HG03175 (cell line): ENCODE results near the gene METTL9.
A peak's percentile ranks its signal among the peaks of the same experiment; 100 is the strongest.
"Not testable (repeated sequence)": the region's sequence is repeated elsewhere in the genome, so short reads cannot be mapped to it uniquely, and the experiment has no call there.

Experiments
- ATAC-seq: cut with Tn5 transposase; IDR thresholded peaks from one replicate; pipeline ENCODE4 v1.9.1; 2021; ENCODE audit warnings: mild to moderate bottlenecking, moderate library complexity; ENCODE audit not compliant: unreplicated experiment

The METTL9 gene

GRCh38 chr16:21573506-21573905 is 25.9 kb upstream of the METTL9 start:
- not testable (repeated sequence) for ATAC-seq

GRCh38 chr16:21574372-21574771 is 25.0 kb upstream of the METTL9 start:
- no peak for ATAC-seq

DNA sequence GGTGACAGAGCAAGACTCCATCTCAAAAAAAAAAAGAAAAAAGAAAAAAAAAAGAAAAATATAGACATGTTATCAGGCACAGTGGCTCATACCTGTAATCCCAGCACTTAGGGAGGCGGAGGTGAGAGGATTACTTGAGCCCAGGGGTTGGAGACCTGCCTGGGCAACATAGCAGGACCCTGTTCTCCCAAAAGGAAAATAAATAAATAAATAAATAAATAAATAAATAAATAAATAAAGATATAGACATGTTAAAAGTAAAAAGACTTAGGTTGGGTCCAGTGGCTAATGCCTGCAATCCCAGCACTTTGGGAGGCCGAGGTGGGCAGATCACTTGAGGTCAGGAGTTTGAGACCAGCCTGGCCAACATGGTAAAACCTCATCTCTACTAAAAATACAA is 23.1 kb upstream of the METTL9 start:
- ATAC-seq, result not testable (repeated sequence)

- ATAC-seq, result not testable (repeated sequence)
Observed at GRCh38 chr16:21577487-21577886, 21.9 kb upstream of the METTL9 start.

DNA sequence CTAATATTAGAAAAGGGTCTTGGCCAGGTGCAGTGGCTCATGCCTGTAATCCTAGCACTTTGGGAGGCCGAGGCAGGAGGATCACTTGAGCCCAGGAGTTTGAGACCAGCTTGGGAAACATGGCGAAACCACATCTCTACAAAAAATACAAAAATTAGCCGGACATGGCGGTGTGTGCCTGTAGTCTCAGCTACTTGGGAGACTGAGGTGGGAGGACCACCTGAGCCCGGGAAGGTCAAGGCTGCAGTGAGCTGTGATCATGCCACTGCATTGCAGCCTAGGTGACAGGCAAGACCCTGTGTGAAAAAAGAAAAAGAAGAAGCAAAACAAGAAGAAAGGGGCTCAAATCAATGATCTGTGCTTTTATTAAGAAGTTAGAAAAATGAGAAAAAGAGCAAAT is 21.1 kb upstream of the METTL9 start:
- ATAC-seq, result not testable (repeated sequence)

DNA sequence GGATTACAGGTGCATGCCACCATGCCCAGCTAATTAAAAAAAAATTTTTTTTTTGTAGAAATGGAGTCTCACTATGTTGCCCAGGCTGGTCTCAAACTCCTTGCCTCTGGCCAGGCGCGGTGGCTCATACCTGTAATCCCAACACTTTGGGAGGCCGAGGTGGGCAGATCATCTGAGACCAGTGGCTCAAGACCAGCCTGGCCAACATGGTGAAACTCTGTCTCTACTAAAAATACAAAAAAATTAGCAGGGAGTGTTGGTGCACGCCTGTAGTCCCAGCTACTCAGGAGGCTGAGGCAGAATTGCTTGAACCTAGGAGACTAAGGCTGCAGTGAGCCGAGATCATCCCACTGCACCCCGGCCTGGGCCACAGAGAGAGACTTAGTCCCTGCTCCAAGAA is 19.2 kb upstream of the METTL9 start:
- ATAC-seq, result not testable (repeated sequence)

DNA sequence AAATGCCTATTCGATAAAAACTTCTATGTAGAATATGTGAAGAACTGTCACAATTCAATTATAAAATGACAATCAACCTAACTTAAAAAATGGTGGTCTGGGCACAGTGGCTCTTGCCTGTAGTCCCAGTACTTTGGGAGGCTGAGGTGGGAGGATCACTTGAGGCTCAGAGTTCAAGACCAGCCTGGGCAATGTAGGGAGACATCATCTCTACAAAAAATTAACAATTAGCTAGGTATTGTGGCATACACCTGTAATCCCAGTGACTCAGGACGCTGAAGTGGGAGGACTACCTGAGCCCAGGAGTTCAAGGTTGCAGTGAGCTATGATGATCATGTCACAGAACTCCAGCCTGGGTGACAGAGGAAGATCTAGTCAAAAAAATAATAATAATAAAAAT is 18.6 kb upstream of the METTL9 start:
- ATAC-seq, result no peak

DNA sequence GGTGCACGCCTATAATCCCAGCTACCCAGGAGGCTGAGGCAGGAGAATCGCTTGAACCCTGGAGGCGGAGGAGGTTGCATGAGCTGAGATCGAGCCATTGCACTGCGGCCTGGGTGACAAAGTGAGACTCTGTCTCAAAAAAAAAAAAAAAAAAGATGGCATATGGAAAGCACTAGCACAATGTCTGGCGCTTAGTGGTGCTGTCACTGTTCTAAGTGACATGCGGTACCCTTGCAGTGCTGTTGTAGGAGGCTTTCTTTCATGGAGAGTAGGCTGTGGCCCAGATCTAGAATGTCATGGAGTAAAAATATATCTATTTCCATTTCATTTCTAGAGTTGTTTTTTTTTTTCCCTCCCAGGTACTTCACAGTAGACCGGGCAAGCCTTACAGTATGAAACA is 14.6 kb upstream of the METTL9 start:
- no peak for ATAC-seq

DNA sequence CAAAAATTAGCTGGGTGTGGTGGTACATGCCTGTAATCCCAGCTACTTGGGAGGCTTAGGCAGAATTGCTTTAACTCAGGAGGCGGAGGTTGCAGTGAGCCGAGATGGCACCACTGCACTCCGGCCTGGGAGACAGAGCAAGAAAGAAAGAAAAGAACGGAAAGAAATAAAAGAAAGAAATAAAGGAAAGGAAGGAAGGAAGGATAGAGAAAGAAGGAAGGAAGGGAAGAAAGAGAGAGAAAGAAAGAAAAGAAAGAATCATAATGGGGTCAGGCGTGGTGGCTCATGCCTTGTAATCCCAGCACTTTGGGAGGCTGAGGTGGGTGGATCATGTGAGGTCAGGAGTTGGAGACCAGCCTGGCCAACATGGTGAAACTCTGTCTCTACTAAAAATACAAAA is 10.8 kb upstream of the METTL9 start:
- ATAC-seq, result not testable (repeated sequence)

GRCh38 chr16:21589551-21589950 is 9.8 kb upstream of the METTL9 start:
- ATAC-seq, result no peak

DNA sequence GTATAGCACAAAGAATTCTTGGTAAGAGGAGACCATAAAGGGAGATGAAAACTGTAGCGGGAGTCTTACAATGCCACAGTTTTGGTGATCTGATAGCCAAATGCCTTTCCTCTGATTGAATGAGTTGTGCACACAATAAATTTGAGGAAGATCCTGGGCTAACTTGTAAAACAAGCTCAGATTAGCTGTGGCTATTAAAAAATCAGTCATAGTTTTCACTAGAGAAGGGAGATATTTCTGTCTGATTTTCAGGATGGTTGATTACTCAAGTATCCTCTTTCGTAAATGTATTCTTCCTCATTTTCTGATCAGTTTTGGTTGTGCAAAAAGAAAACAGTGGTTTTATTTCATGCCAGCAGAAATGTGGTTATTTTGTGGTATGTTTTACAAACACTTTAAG is 9.1 kb upstream of the METTL9 start:
- no peak for ATAC-seq

GRCh38 chr16:21590796-21591195 is 8.6 kb upstream of the METTL9 start:
- ATAC-seq, result no peak

DNA sequence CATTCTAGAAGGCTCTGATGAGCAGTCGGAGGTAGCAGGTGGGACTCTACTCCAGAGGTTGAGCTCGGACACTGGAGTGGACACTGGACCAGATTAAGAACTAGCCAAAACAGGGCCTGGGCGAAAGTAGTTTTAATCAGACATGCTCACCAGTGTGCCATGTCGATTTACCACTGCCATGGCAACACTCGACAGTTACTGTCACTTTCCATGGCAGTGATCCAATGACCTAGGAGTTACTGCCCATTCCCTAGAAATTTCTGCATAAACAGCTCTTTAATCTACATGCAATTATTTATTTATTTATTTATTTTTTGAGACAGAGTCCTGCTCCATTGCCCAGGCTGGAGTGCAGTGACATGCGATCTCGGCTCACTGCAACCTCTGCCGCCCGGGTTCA is 7.2 kb upstream of the METTL9 start:
- no peak for ATAC-seq

DNA sequence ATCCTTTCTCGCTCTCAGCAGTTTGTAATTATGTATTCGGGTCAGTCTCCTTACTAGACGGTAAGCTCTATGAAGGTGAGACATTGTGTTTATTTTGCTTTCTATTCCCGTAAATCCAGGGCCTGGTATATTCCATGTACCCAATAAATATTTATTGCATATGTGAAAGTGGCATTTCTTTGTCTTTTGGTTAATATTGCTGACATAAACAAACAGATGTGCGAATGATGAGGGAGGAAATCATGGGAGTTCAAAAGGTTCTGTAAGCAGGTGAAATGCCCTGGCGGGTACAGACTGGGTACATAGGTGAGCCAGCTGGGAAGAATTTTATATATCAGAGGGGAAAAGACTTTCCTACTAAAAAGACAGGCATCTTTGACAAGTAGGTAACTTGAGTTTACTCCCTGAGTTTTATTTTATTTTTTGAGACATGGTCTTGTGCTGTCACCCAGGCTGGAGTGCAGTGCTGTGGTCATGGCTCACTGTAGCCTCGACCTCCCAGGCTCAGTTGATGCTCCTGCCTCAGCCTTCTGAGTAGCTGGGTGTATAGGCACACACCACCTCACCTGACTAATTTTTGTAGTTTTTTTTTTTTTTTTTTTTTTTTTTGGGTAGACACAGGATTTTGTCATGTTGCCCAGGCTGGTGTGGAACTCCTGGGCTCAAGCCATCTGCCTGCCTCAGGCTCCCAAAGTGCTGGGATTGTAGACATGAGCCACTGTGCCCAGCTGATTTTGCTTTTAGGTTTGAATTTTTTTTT is 5.7 kb upstream of the METTL9 start:
- ATAC-seq, result no peak

- ATAC-seq, result no peak
Observed at GRCh38 chr16:21597561-21598030, 1.8 kb upstream of the METTL9 start.

- no peak for ATAC-seq
Observed at GRCh38 chr16:21598206-21598605, 1.2 kb upstream of the METTL9 start.

- no peak for ATAC-seq
Observed at GRCh38 chr16:21598701-21599121, 666 bp upstream of the METTL9 start.

- peak; percentile 26 for ATAC-seq
Observed at GRCh38 chr16:21600031-21600773, 825 bp downstream of the METTL9 start.

DNA sequence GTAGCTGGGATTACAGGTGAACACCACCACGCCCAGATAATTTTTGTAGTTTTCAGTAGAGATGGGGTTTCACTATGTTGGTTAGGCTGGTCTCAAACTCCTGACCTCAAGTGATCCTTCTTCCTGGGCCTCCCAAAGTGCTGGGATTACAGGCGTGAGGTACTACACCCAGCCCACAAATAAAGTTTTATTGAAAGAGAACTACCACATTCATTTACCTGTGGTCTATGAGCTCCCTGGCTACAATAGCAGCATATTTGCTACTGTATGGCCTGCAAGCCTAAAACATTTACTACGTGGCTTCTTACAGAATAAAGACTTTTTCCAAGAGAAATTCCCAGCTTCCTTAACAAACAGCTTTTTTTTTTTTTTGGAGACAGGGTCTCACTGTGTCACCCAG is 3.4 kb downstream of the METTL9 start:
- no peak for ATAC-seq

- ATAC-seq, result no peak
Observed at GRCh38 chr16:21603928-21604327, 4.6 kb downstream of the METTL9 start.

- ATAC-seq, result not testable (repeated sequence)
Observed at GRCh38 chr16:21605848-21606247, 6.5 kb downstream of the METTL9 start.

- ATAC-seq, result no peak
Observed at GRCh38 chr16:21608639-21609328, 9.4 kb downstream of the METTL9 start.
